IPS-18c (cell line): ENCODE results near the gene RPS6KA2.

Source experiments
- H3K4me3 ChIP-seq: 2 replicates; pipeline ENCODE4 v1.7.0; 2013; ENCODE audit warnings: low read depth, mild to moderate bottlenecking, low read length, moderate library complexity; ENCODE audit not compliant: insufficient read depth
- H3K9me3 ChIP-seq: one replicate; pipeline ENCODE4 v1.6.1; 2013; ENCODE audit warnings: mild to moderate bottlenecking, low read length, moderate library complexity; ENCODE audit not compliant: control insufficient read depth, insufficient read depth

RPS6KA2 gene

DNA sequence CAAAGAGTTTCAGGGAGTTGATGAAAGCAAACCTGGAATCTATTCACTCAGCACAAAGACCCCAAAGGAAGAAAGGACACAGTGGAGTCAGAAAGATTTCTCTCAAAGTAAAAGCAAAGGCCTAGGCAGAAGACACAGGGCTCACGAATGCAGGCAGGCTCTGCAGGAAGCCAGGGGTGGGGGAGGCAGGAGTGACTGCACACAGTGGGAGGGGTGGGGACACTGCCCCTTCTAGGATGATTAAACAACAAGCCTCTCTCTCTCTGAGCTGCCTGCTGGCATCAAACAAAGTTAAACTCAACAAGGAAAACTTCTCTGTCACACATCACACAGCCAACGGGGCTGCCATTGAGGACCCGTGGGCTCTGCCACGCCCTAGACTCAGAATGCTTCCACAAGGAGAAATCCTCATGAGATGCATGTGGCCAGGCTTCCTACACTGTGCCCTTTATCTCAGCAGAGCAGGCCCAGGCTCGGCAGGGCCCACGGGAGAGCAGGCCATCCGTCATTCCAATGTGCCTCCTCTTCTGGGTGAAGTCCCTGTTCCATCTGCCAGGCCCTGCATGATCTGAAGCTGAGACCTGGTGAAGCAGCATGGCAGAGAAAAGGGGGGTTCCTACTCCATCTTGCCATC, 110.7 kb downstream of the RPS6KA2 start:
- Histone ChIP-seq H3K9me3 (peaks cover 3% of the 10 kb centered on the region), H3K4me3 (no peak overlapping the region)

DNA sequence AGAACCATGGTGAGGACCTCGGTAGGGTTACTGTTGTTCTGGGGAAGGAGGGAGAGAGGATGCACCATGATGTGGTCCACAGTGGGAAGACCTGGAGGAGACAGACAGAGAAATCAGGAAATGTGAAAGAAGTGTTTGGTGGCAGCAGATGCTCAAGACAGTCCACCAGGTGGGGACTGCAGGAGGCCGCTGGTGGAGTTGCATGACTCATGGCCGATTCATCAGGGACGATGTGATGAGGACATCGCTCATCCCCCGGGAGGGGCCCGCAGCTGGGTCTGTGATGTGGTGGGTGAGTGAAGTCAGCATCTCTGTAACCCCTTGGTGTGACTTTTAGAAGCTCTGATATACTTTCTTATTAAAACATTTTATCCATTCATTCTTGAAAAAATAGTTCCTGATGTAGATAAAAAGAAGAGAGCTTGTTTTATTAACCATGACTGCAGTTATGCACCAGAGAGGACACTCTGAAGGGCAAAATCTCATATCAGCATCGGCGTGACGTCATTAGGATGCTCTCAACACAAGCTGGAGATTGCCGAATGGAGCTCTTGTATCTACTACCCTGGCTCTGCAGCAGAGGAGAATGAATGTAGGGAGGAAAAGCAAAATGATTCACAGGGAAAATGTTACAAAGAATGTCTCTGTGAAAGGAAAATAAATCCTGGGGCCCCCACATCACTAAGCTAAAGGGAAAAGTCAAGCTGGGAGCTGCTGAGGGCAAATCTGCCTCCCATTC, 111.8 kb downstream of the RPS6KA2 start:
- H3K4me3 ChIP-seq = no peak overlapping the region
- H3K9me3 ChIP-seq = peaks cover 3% of the 10 kb centered on the region

DNA sequence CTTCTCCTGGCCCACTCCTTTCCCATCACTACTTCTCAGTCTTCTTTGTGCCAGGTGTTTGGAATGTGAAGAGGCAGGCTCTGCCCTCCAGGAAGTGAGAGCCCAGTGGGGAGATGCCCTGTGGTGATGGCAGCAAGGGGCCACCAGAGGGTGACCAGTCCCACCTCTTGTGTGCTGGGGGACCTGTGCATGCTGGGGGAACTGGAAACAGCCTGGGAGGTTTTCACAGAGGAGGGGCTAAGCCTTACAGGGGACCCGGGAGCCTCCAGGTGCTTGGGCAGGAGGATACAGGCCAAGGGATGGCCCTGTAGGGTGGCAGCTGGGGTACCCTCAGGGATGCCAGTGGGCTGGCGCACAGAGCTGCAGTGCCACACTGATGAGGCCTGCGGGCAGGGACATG, 112.9 kb downstream of the RPS6KA2 start:
- no peak overlapping the region for H3K4me3 ChIP-seq
- peaks cover 3% of the 10 kb centered on the region for H3K9me3 ChIP-seq

DNA sequence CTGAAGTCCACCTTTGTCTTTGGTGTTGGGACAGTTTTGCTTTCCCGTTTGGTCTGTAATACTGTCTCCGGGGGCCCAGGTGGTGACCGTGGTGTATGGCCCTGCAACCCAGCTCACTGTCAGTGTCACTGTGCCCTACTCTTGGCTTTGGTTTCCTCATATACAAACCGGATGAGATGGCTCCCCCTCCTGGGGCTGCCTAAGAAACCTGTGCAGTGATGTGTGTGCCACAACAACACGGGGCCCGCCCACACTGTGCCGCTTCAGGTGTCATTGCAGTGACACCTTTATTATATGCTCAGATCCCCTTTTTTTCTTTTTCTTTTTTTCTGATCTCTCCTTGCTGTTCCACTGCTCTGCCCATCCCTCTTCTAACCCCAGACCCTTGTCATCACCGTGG, 114.5 kb downstream of the RPS6KA2 start:
- Histone ChIP-seq H3K9me3 (no peaks in the 10 kb centered on the region), H3K4me3 (no peak overlapping the region)

DNA sequence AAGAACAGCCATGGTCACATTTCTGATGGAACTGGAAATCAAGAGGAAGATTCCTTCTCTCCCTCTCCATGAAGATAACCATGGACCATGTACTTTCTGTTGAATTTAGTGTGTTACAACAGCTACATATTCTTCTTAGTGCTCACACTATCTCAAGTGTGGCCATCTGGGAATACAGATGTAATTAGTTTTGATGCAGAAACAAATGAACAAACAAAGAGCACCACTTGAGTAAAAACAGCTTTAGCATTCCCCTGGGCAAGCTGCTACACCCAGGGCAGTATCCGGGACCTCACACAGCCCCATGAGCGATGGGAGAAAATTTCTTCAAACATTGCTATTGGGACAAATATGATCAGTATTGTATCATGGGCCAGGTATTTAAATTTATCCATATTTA, 115.7 kb downstream of the RPS6KA2 start:
- Histone ChIP-seq H3K9me3 (no peaks in the 10 kb centered on the region), H3K4me3 (no peak overlapping the region)

DNA sequence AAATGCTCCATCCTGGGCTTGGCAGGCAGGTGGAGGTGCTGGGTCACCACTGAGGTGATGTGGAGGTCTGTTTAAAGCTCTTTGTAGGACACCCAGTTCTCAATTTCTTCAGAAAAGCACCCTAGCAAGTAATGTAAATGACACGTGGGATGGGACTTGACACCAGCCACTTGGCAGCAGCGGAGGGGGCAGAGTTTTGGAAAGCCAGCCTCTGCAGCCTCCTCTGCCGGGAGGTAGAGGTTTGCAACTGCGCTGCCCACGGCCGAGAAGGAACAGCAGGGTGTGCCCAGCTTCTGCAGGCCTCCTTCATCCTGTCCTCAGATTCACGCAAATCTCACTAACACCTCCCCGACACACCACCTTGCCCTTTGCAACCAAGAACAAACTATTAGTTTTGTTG, 117.9 kb downstream of the RPS6KA2 start:
- Histone ChIP-seq H3K4me3 (no peak overlapping the region), H3K9me3 (no peaks in the 10 kb centered on the region)

DNA sequence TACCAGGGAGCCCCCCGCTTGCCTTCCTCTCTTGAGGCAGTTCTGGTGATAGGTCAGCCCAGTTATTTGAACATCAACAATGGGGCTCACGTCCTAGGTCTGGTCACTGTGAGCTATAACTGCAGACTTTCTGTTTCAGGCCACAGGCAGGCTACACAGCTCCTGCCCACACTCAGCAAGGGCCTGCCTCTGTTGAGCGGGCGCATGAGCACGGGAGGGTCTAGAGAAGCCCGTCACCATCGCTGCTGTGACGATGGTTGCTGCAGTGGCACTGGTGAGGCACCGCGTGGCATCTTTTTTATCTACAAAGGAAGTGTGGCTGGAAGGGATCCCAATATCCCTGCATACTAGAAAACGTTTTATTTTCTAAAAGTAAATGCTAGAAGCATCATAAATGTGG, 118.3 kb downstream of the RPS6KA2 start:
- Histone ChIP-seq H3K9me3 (no peaks in the 10 kb centered on the region), H3K4me3 (no peak overlapping the region)

DNA sequence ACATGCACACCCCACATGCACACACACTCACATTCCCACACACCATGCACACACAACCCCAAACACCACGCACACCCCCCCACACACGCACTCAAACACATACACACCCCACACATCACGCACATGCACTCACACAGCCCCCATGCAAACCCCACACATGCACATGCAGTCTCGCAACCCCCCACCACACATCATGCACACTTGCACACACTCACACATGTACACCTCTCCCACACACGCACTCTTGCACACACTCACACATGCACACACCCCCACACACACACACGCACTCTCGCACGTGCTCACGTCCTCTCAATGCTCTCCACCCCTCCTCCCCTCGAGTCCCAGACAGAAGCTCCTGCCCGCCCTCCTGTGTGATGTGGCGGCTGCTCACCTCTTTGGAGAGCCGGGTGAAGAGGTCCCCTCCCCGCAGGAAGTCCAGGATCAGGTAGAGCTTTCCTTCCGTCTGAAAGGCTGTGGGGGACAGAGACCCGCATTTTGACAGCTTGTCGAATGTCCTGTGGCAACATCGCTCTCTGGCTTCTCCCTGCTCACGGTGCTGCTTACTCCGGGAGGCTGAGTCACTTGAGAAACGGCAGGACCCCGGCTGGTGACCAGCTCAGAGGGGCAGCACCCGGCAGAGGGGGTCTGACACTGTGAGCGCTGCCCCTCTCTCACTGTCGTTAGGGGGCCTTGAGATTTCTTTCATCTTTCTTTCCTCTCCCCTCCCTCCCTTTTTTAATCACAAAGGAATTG, 119.1 kb downstream of the RPS6KA2 start:
- Histone ChIP-seq H3K4me3 (no peak overlapping the region), H3K9me3 (no peaks in the 10 kb centered on the region)

DNA sequence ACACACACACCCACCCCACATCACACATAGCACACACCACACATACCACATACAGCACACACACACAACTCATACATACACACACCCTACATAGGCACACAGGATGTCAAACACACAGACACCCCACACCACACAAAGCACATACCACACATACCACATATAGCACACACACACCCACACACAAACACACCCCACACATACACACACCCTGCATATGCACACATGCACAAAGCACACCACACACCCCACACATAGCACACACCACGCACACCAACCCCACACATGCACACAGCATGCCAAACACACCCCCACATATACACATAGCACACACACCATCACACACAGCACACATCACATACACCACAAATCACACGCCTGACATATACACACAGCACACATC, 119.7 kb downstream of the RPS6KA2 start:
- H3K9me3 ChIP-seq = no peaks in the 10 kb centered on the region
- H3K4me3 ChIP-seq = no peak overlapping the region

DNA sequence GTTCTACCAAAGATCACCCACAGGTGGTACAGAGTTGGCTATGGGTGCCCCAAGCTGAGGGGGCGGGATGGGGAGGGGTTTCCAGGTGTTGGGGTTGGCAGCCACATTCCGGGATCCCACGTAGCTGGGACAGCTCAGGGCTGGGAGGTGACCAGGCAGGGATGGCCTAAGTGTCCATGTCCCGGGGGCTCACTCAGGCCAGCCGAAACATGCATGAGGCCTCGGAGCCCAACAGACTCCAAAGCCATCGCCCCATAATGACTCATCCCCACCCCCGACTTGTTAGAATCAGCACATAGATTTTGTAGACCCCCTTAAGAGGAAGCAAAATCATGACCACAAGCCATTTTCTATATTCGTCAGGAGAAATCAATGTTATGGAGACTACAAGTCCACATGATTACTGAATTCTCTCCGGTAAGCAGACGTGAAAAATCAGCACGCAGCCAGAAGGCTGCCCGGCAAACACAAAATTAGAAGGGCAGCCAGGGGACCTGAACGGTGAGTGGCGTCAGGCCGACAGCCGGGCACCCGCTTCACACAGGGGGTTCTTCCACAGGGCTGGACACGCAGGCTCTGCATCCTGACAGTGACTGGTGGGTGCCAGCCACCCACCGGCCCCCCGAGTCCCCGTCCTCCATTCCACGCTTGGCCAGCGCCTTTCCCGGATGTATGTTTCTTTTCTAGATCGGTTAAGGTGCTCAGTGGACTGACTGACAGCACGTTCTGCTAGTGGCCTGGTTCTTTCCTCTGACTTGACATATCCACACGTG, 121.7 kb downstream of the RPS6KA2 start:
- H3K9me3 ChIP-seq = no peaks in the 10 kb centered on the region
- H3K4me3 ChIP-seq = no peak overlapping the region

DNA sequence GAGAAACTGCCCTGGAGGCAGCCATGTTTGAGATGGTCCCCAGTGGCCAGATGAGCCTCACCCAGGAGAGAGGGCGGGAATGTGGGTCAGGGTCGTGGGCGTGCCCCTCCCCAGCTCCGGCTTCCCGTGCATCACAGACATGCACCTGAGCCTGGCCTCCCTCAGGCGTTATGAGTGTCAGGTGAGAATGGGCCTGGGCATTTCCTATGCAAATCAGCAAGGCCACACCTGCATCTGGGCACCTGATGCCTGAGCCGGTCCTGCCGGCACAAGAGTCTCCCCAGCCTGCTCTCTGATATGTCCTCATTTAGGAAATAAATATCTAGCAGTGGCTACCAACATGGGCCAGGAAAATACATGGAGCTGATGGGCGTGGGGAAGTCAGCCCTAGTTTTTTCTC, 123.0 kb downstream of the RPS6KA2 start:
- no peaks in the 10 kb centered on the region for H3K9me3 ChIP-seq

DNA sequence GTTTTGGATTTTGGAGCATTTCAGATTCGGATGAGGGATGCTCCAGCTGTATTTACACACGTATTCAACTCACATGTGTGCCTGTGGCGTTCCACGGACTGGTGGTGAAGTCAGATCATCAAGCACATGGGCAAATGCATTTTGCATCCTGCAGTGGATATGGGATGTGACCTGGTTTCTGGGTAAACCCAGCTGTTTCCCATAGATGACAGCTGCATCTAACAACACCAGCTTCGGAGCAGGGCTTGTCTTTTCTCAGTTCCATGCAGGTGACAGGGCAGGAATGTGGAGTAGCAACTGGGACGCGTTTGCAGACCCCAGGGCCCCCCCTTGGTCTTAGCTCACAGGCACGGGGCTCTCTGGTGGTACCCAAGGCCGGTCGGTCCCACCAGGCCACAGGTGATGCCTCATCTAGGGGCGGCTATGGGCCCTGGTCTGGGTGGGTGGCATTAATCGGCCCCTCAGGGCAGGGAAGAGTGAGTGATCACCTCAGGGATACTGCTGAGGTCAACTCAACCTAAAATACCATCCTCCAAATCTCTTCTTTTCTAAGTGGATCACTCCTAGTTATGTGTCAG, 123.8 kb downstream of the RPS6KA2 start:
- H3K9me3 ChIP-seq = no peaks in the 10 kb centered on the region

More for the DNA sequence above, 123.0 kb downstream of the RPS6KA2 start:
- H3K4me3 ChIP-seq = no peak overlapping the region

DNA sequence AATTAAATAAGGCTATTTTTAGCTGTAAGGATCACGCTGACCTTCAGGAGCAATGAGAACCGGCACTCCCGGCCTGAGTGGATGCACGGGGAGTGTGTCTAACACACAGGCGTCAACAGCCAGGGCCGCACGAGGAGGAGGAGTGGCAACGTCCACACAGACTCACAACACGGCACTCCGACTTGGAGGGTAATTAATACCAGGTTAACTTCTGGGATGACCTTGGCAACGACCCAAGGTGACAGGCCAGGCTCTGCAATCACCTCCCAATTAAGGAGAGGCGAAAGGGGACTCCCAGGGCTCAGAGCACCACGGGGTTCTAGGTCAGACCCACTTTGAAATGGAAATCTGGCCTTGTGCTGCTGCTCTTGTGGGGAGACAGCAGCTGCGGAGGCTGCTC, 124.6 kb downstream of the RPS6KA2 start:
- H3K9me3 ChIP-seq = no peaks in the 10 kb centered on the region
- H3K4me3 ChIP-seq = no peak overlapping the region

More for the DNA sequence above, 123.8 kb downstream of the RPS6KA2 start:
- no peak overlapping the region for H3K4me3 ChIP-seq

DNA sequence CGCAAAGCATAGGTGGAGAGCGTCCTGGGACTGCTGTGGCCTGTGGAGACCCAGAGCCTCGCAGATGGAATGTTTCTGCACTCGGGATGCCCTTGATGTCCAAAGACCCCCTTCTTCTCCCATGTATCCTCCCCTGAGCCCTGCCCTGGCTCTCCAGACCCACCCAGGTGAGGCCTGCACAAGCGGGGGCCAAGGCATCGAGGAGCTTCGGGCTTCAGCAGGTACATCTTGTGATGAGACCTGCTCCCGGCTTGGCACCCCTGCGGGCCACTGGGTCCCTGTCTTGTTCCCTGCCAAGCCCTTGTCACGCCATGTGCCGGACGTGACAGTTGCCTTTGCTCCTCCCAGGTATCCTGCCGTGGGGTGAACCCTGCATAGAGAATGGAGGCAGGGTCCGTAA, 125.8 kb downstream of the RPS6KA2 start:
- Histone ChIP-seq H3K9me3 (no peaks in the 10 kb centered on the region), H3K4me3 (no peak overlapping the region)

DNA sequence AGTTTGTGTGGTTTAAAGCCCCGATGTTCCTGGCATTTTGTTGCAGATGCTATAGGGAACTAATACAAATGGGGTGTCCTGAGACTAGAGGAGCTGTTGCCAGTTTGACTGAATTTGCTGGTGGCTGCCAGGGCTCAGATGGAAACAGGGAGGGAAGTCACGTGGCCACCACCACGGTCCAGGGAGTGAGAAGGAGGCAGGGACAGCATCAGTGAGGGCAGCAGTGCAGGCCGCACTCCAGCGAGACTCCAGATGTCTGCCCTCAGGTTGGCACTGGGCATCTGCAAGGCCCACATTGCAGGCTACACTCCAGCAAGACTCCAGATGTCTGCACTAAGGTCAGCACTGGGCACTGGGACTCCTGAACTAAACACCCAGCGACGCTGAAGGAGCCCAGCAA, 126.8 kb downstream of the RPS6KA2 start:
- Histone ChIP-seq H3K4me3 (no peak overlapping the region), H3K9me3 (no peaks in the 10 kb centered on the region)

DNA sequence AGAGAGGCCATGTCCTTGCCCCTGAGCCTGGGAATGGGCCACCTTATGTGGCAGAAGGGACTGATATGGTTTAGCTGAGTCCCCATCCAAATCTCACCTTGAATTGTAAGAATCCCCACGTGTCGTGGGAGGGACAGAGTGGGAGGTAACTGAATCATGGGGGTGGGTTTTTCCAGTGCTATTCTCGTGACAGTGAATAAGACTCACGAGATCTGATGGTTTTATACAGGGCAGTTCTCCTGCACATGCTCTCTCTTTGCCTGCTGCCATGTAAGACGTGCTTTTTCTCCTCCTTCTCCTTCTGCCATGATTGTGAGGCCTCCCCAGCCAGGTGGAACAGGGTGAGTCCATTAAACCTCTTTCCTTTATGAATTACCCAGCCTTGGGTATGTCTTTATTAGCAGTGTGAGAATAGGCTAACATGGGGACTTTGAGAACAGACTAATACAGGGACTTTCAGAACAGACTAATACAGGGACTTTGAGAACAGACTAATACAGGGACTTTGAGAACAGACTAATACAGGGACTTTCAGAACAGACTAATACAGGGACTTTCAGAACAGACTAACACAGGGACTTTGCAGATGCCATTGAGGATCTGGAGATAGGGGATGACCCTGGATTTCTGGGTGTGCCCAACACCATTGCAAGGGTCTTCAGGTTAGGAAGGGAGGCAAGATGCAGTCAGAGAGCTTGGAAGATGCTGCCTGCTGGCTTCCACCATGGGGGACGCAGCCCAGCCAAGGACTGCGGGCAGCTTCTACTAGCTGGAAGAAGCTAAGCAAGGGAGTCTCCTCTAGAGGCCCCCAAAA, 127.5 kb downstream of the RPS6KA2 start:
- no peak overlapping the region for H3K4me3 ChIP-seq
- no peaks in the 10 kb centered on the region for H3K9me3 ChIP-seq
